GM12865 (cell line): ENCODE data around the gene ZMYND10.

Source experiments
- DNase-seq: peaks from one replicate; pipeline ENCODE4 v3.0.0; 2010; ENCODE audit warnings: low read depth
- H3K4me3 ChIP-seq: 2 replicates; pipeline ENCODE4 v1.5.1; 2011; ENCODE audit warnings: mild to moderate bottlenecking, low read depth, low read length, control low read depth
- TF ChIP-seq, protein P1 (sequence below): IDR thresholded peaks from 2 replicates; pipeline ENCODE4 v1.5.1; 2011; ENCODE audit warnings: low read length, control low read depth, low read depth, inconsistent platforms; ENCODE audit not compliant: insufficient read depth; ENCODE audit errors: missing control alignments

Gene ZMYND10

GRCh38 chr3:50298836-50299637 lies 46.5 kb downstream of the ZMYND10 start, which contains the start of the genes HYAL3 and NAA80:
HYAL3 (minus strand) TSS chr3:50299405; CDS start chr3:50295602, 3,803 bp downstream.
NAA80 (minus strand) TSS chr3:50299405; CDS start chr3:50297463, 1,942 bp downstream.
- peak within 1 kb of the TSS; percentile 67 for H3K4me3 ChIP-seq
- peak; percentile 100 for DNase-seq
- TF ChIP-seq, protein P1, sequence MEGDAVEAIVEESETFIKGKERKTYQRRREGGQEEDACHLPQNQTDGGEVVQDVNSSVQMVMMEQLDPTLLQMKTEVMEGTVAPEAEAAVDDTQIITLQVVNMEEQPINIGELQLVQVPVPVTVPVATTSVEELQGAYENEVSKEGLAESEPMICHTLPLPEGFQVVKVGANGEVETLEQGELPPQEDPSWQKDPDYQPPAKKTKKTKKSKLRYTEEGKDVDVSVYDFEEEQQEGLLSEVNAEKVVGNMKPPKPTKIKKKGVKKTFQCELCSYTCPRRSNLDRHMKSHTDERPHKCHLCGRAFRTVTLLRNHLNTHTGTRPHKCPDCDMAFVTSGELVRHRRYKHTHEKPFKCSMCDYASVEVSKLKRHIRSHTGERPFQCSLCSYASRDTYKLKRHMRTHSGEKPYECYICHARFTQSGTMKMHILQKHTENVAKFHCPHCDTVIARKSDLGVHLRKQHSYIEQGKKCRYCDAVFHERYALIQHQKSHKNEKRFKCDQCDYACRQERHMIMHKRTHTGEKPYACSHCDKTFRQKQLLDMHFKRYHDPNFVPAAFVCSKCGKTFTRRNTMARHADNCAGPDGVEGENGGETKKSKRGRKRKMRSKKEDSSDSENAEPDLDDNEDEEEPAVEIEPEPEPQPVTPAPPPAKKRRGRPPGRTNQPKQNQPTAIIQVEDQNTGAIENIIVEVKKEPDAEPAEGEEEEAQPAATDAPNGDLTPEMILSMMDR, result peak; percentile 27

- TF ChIP-seq, protein P1, result no peak
- peak overlapping the region; percentile 67 for H3K4me3 ChIP-seq
- DNase-seq, result peak; percentile 11
These were observed 47.4 kb downstream of the ZMYND10 start for GRCh38 chr3:50297896-50298725.

- TF ChIP-seq, protein P1, result no peak
- peak; percentile 5 for DNase-seq
- H3K4me3 ChIP-seq, result no peak overlapping the region
These were observed 48.2 kb downstream of the ZMYND10 start for GRCh38 chr3:50297384-50297775.

GRCh38 chr3:50296721-50297383 lies 48.7 kb downstream of the ZMYND10 start:
- TF ChIP-seq, protein P1, result no peak
- DNase-seq, result peak; percentile 5
- H3K4me3 ChIP-seq, result no peak overlapping the region

DNA sequence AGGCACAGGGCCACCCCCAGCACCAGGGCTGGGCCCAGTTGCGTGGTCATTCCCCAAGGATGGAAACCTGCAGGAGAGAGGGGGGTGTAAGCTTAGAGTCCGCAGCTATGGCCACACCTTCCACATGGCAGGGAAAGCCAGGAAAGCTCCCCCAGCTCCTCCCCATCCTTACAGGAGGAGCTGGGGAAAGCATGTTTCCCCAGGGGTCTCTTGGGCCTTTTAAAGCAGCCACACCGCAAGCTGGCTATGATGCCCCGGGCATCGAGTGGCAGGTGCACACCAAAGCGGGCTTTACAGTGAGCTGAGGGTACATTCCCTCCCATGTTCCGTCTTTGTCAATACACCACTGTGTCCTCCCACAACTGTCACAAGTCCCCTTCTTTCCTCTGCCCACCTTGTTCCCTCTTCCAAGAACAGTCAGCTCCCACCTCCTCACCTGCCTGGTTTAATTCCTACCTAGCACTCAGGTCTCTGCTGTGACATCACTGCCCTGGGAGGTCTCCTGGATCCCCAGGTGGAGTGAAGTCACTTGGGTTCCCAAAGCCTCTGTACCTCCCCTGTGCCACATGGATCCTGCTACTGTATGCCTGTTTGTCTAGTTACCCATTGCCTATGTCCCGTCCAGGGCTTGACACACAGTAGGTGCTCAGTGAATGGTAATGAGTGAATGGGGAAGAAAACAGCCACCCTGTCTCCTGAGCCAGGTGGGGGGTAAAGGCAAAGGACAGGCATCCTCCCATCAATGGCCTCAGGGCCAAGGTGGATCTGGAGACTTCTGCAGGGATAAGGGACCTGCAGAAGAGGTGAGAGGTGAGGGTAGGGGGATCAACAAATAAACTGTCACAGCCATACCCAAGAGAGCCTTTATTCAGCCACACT lies 49.7 kb downstream of the ZMYND10 start:
- H3K4me3 ChIP-seq, result no peak overlapping the region
- TF ChIP-seq, protein P1, result no peak
- no peak for DNase-seq
